ENCODE results near the gene PMP22.

- TF ChIP-seq CTCF (IDR thresholded peaks at IDR 0.05; ENCODE audit: low read length) = no peak
- TF ChIP-seq EZH2phosphoT487 (IDR thresholded peaks at IDR 0.05; ENCODE audit: low read length) = no peak
- no peak for TF ChIP-seq EZH2 (optimal IDR thresholded peaks at IDR 0.05; ENCODE audit: low read depth, low read length)
Measured at GRCh38 chr17:15233971-15234370, 31.2 kb downstream of the PMP22 start.

Data from MM.1S (cell line).